NK-92 (cell line): ENCODE results near the gene GLI3.

Experiments used
- DNase-seq: peaks from one replicate; lab custom pipeline; 2025; ENCODE audit not compliant: unreplicated experiment; lab: John Stamatoyannopoulos, UW

The GLI3 gene

DNA sequence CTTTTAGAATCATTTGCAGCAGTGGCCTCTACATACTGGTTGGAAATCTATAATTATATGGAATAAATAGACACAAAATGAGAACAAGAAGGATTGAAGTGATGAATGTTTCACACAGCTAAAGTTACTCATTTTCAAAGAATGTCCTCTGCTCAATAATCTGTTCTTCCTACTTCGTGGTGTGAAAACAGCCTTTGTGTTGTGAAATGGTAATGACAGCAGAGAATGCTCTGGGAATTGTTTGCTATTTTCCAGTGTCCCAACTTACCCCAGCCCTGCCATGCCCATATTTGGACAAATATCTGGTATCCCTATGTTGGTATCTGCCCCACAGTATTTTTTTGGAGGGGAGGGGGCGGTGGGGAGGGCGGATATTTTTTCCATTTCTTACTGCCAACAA, 130.4 kb downstream of the GLI3 start:
- DNase-seq = no peak

DNA sequence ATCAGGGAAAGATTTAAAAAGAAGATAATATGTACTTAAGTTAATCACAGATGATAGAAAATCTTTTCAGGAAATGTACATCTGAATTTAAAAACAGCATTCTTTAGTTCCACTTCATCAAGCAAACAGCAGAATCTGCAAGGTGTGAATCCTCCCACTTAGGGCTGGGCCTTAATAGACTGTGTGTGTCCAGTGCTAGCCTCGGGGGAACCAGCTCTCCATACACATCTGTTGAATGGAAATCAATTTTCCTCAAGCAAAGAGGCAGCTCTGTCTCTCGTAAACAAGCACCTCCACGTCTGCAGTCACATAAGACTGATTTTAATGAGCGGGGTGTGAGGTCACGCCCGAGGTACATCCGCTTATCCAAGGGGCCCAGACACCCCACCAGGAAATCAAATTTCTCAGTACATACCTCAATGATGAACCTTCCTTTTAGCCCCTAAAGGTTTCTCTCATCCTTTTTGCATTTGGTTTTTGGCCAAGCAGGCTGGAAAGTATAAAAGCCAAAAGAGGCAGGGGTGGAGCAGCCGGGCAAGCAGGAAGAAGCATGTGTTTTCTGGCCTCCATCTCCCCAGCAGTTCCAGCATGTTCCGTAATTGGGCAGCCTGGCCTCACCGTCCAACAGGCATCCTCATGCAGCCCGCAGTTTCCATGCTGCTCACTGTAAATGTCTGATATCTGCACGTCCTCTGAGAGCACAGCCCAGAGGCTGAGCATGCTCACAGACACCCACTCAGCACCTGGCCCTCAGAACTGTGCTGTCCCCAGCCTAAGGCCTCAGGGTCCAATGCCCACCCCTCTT, 131.3 kb downstream of the GLI3 start:
- no peak for DNase-seq

- DNase-seq = no peak
Measured at GRCh38 chr7:42104694-42105093, 132.3 kb downstream of the GLI3 start.

DNA sequence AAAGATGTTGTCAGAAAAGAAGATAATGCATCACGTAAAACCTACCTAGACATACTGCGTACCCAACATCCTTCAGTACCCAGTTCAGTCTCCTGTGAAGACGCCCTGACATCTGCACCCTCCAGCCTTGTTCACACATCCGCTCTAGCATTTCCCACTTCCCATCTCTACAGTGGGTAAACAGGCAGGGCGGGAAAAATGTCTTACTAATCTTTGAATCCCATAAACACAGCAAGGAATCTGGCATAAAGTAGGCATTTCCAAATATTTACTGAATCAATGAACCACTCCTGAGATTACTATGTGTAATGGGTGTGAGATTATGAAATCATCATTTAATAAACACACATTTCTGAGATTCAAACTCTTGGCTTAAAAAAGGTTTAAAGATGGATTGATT, 132.8 kb downstream of the GLI3 start:
- no peak for DNase-seq

GRCh38 chr7:42103456-42103855, 133.6 kb downstream of the GLI3 start:
- DNase-seq = no peak

- DNase-seq = no peak
Measured at GRCh38 chr7:42103020-42103419, 134.0 kb downstream of the GLI3 start.

DNA sequence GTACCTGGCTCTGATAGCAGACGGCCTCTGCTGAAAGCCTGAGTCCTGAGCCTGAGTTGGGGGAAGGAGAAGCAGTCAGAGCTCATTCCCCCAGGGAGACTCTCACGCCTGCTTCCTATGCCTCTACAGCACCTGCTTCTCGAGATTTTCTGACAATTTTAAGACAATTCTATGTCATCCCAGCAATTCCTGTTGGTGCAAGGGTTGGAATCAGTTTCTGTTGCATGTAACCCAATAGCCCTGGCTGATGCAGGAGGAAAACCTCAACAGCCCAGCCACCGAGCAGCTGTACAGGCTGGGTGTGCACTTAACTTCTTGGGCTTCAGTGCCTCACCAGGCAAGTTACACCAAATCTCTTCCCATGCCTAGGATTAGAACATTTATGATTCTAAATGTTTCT, 134.7 kb downstream of the GLI3 start:
- no peak for DNase-seq

GRCh38 chr7:42100156-42100508, 136.9 kb downstream of the GLI3 start:
- DNase-seq = no peak

GRCh38 chr7:42099470-42100155, 137.4 kb downstream of the GLI3 start:
- no peak for DNase-seq

- no peak for DNase-seq
Measured at GRCh38 chr7:42099066-42099465, 137.9 kb downstream of the GLI3 start.

GRCh38 chr7:42097752-42098151, 139.3 kb downstream of the GLI3 start:
- no peak for DNase-seq

- no peak for DNase-seq
Measured at GRCh38 chr7:42096681-42097561, 140.1 kb downstream of the GLI3 start.

DNA sequence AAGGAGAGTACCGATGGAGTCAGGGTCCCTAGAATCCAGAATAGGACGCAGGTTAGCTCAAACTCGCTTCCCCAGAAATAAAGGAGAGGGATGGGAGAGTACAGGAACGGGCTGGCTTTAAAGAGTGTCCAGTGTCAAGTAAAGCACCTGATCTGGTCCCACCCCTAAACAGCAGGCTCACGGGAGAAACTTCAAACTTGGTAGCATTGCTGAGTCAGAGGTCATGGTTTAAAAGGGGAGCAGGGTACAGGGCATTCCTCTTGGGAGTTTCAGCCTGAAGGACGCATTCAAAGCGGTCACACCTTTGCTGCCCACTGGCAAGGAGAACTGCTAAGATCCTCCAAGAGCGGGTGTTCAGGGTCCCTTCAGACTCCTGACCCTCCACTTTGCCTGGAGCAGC, 140.7 kb downstream of the GLI3 start:
- no peak for DNase-seq

DNA sequence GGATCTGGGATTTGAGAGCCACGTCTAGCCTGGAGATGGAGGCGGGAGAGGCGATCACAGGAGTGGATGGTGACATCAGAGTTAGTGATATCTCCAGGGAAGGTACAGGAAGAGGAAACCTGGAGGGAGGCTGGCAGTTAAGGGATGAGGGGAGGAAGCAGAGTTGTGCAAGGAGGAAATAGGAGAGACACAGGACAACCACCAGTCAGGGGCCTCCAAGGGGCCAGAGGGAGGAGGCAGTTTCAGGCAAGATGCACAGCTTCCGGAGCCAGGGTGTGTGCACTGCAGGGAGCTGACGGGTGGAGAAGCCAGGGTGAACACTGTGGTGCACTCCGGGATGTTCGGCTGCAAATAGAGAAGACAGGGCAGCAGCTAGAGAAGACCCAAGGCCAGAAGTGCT, 141.2 kb downstream of the GLI3 start:
- DNase-seq = no peak

DNA sequence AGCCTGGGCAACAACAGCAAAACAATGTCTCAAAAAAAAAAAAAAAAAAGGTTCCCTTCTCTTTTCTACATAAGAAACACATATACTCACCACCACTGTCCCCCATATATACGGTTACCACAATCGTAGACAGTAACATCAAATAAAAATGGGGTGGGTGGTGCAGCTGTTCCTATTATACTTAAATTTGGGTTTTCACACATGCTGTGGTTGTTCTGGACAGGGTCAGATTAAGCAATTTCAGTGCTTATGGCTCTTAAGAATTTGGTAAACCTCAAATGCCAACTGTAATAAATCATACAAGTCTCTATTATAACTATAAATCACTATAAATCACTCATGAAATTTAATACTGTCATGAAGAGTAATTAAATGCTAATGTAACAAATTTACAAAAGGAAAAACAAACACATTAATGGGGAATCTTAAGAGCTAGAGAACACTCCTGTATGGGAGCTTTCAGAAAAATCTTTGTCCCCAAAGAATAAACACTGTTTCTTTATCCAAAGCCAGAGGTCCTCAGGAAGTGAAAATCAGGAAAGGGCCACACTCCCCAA, 143.6 kb downstream of the GLI3 start:
- DNase-seq = no peak

DNA sequence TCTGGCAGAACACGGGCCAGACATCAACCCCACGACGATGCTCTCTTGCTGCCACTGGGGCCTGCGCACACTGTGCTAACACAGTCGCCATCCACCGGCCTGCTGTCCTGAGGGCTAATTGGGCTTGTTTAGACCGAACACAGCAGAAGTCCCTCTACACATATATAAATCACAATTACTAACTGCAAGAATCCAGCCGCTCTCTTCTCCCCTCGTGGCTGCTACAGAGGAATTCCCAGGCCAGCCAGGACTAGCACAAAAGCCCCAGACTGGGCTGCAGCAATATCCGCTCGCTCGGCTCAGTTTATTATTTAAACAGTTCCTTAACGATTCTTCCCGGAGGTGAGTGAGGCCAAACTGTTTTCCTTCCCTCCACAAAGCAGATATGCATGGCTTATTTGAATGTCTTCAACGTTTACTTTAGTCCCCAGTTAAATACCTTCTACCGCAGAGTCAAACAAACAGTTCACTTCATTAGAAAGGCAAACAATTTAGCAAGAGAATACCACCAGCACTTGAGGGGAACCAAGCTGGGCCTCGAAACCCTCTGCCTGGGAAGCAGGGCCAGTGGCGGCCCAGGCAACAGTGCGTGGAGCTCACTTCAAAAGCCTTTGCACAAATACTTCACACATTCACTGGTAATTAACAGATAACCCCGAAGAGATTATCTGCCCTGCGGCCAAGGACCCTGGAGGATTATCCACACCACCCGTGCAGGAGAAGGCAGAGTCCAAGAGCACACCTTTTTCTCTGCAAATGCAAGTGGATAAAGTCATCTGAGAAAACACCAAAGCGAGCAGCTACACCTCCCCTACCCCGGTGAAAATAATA, 145.3 kb downstream of the GLI3 start:
- no peak for DNase-seq

DNA sequence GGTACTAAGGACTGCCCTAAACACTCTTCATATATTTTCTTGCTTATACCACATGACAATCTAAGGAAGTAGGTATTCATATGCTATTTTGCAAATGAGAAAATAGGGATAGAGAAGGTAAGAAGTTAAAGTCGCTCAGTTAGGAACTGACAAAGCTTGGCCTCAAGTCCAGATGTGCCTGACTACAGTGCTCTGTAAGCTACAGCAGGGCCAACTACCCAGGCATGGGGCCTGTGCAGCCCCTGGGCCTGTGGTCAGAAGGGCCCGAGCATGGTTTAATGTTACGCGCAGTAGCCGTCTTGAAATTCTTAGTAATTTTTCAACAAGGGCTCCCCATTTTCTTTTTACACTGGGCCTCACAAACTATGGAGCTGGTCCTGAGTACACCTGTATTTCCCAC, 146.2 kb downstream of the GLI3 start:
- DNase-seq = no peak

DNA sequence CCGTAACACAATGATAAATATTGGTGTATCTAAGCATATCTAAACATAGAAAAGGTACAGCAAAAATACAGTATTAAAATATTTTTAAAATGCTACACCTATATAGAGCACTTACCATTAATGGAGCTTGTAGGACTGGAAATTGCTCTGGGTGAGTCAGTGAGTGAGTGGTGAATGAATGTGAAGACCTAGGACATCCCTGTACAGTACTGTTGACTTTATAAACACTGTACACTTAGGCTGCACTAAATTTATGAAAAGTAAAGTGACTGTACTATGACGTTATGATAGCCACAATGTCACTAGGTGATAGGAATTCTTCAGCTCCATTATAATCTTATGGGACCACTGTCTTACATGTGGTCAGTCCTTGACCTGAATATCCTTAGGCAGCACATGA, 147.0 kb downstream of the GLI3 start:
- DNase-seq = no peak

GRCh38 chr7:42087616-42088015, 149.4 kb downstream of the GLI3 start:
- DNase-seq = no peak

GRCh38 chr7:42085531-42085930, 151.5 kb downstream of the GLI3 start:
- DNase-seq = no peak

DNA sequence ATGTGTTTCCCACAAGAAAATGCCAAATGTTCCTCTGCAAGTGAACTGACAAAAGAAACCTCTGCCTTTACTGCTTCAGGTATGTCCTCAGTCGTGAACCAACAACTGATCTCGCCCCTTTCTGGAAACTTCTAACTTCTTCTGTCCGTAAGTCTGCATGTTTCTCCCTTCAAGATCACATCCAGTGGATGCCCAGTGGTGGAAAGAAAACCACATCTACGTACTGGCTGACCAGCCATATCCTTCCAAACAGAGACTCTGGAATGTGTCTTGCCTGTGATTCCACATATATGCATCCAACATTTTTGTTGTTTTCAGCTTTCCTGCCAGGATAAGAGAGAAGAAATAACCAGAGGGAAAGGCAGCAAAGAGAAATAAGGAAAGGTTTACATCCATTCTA, 152.7 kb downstream of the GLI3 start:
- no peak for DNase-seq
